SKM-1 treated with dmso at 0.1 percent for 144 hours (cell line): ENCODE measurements around the gene AP3D1.

Experiments used
- DNase-seq: peaks from one replicate; lab custom pipeline; 2025; ENCODE audit not compliant: unreplicated experiment; lab: John Stamatoyannopoulos, UW

The AP3D1 gene

GRCh38 chr19:2063824-2064223 is 87.5 kb downstream of the AP3D1 start:
- DNase-seq = no peak

- no peak for DNase-seq
Observed at GRCh38 chr19:2062770-2063169, 88.6 kb downstream of the AP3D1 start.

GRCh38 chr19:2062389-2062729 is 89.0 kb downstream of the AP3D1 start:
- DNase-seq = no peak

GRCh38 chr19:2061495-2062388 is 89.6 kb downstream of the AP3D1 start:
- peak; percentile 85 for DNase-seq

- DNase-seq = no peak
Observed at GRCh38 chr19:2060884-2061494, 90.4 kb downstream of the AP3D1 start.

- no peak for DNase-seq
Observed at GRCh38 chr19:2059422-2060201, 91.8 kb downstream of the AP3D1 start.

GRCh38 chr19:2058570-2059421 is 92.6 kb downstream of the AP3D1 start:
- no peak for DNase-seq

GRCh38 chr19:2057484-2058469 is 93.6 kb downstream of the AP3D1 start:
- no peak for DNase-seq

GRCh38 chr19:2056837-2057192 is 94.6 kb downstream of the AP3D1 start:
- DNase-seq = no peak

GRCh38 chr19:2055931-2056836 is 95.2 kb downstream of the AP3D1 start:
- DNase-seq = no peak

- DNase-seq = no peak
Observed at GRCh38 chr19:2054763-2055162, 96.6 kb downstream of the AP3D1 start.

GRCh38 chr19:2053601-2054389 is 97.6 kb downstream of the AP3D1 start:
- DNase-seq = no peak

- no peak for DNase-seq
Observed at GRCh38 chr19:2051773-2052704, 99.3 kb downstream of the AP3D1 start.

- peak; percentile 64 for DNase-seq
Observed at GRCh38 chr19:2050991-2051772, 100.2 kb downstream of the AP3D1 start, which contains the start of gene MKNK2. MKNK2 (minus strand) TSS chr19:2051244; CDS start chr19:2050851, 393 bp downstream.
